HCT116 (cell line): ENCODE results near the gene C5orf63. TPM values are rescaled to one million over a fixed set of nuclear protein-coding genes. Genes with fewer than 3 reads are reported as not detected.

Experiments used
- ATAC-seq: fragments of 200-7000 bp; cut with Tn5 transposase; 2 replicates; pipeline ENCODE4 v1.9.1; 2020; ENCODE audit warnings: mild to moderate bottlenecking, moderate library complexity
- BruUV-seq: library from RNA; stranded (reverse); fragments of 400-500 nt; replicated peaks from 2 replicates; lab custom pipeline; 2021; lab: Mats Ljungman, UMichigan
- CTCF ChIA-PET: fragments of 300-600 bp; sonication (Branson Sonifier 250); formaldehyde crosslinking; loops from one replicate; lab custom pipeline; 2021; ENCODE audit warnings: antibody characterized with exemption; lab: Charles Lee
- POLR2A ChIA-PET: fragments of 300-600, 350-600 bp; sonication (Branson Sonifier 250); formaldehyde crosslinking; loops from one replicate; lab custom pipeline; 2021; ENCODE audit warnings: antibody characterized with exemption; lab: Charles Lee
- RAD21 ChIA-PET, 2 experiments: fragments of 300-600 bp; sonication (Branson Sonifier 250); formaldehyde crosslinking; loops; one replicate each; lab custom pipeline; 2023; ENCODE audit warnings: low total read pairs in 2 of 2; ENCODE audit not compliant: uncharacterized antibody in 2 of 2, unreplicated experiment in 2 of 2, low non-redundant PET in 1 of 2; lab: Charles Lee
- DNase-seq: peaks from one replicate; pipeline ENCODE4 v3.0.0-alpha.2; 2010; ENCODE audit warnings: low read depth, low spot score
- H2AFZ ChIP-seq: fragments of 200-600 bp; shearing (Covaris generic), sonication (generic); 2 replicates; pipeline ENCODE4 v1.6.1; 2017; ENCODE audit warnings: low read depth, mixed run types, mixed read lengths, antibody characterized with exemption, low read length; ENCODE audit not compliant: poor library complexity, severe bottlenecking
- H3K27ac ChIP-seq: 2 replicates; pipeline ENCODE4 v1.5.1; 2012; ENCODE audit warnings: low read depth, low read length
- H3K27me3 ChIP-seq: fragments of 200-600 bp; sonication (generic); 2 replicates; pipeline ENCODE4 v1.6.1; 2016; ENCODE audit warnings: mixed run types, low read length, mixed read lengths; ENCODE audit not compliant: insufficient read depth
- H3K36me3 ChIP-seq, 2 experiments: fragments of 200-500 bp in 1 of 2; fragments of 200-600 bp in 1 of 2; sonication (Bioruptor generic) in 1 of 2; sonication (generic) in 1 of 2; 2 replicates each; pipeline versions ENCODE4 v1.5.1 to v1.6.1; 2014 to 2016; ENCODE audit warnings: low read length in 2 of 2, inconsistent platforms in 1 of 2, mixed read lengths in 1 of 2, mixed run types in 1 of 2; ENCODE audit not compliant: insufficient read depth in 2 of 2, control insufficient read depth in 1 of 2
- H3K4me1 ChIP-seq, 2 experiments: fragments of 200-600 bp in 1 of 2; sonication (generic) in 1 of 2; 2 replicates each; pipeline versions ENCODE4 v1.5.1 to v1.6.1; 2012 to 2017; ENCODE audit warnings: low read length in 2 of 2, inconsistent platforms in 1 of 2, mild to moderate bottlenecking in 1 of 2, mixed read lengths in 1 of 2, mixed run types in 1 of 2, moderate library complexity in 1 of 2; ENCODE audit not compliant: insufficient read depth in 2 of 2, control insufficient read depth in 1 of 2
- H3K4me2 ChIP-seq: fragments of 200-600 bp; sonication (generic); 2 replicates; pipeline ENCODE4 v1.6.1; 2017; ENCODE audit warnings: mixed run types, low read length, mixed read lengths
- H3K4me3 ChIP-seq, 2 experiments: fragments of 200-600 bp in 1 of 2; sonication (generic) in 1 of 2; replicated peaks in 1 of 2; 2 replicates each; pipeline ENCODE4 v1.5.1; 2011 to 2016; ENCODE audit warnings: low read length in 2 of 2, control low read depth in 1 of 2, low read depth in 1 of 2, mild to moderate bottlenecking in 1 of 2, mixed read lengths in 1 of 2, mixed run types in 1 of 2
- H3K79me2 ChIP-seq: fragments of 200-600 bp; sonication (generic); 2 replicates; pipeline ENCODE4 v1.6.1; 2017; ENCODE audit warnings: mild to moderate bottlenecking, mixed run types, low read length, moderate library complexity, mixed read lengths; ENCODE audit not compliant: insufficient read depth
- H3K9ac ChIP-seq: fragments of 200-600 bp; sonication (generic); 2 replicates; pipeline ENCODE4 v1.6.1; 2016; ENCODE audit warnings: low read length, mixed read lengths
- H3K9me2 ChIP-seq: fragments of 200-600 bp; sonication (generic), shearing (Covaris generic); 2 replicates; pipeline ENCODE4 v1.6.1; 2017; ENCODE audit warnings: mixed run types, mild to moderate bottlenecking, moderate library complexity; ENCODE audit not compliant: insufficient read depth
- H3K9me3 ChIP-seq, 2 experiments: fragments of 200-500 bp in 1 of 2; fragments of 200-600 bp in 1 of 2; sonication (Bioruptor generic) in 1 of 2; sonication (generic) in 1 of 2; 2 replicates each; pipeline ENCODE4 v1.6.1; 2014 to 2017; ENCODE audit warnings: low read length in 2 of 2, mixed read lengths in 2 of 2, inconsistent platforms in 1 of 2, low read depth in 1 of 2, mild to moderate bottlenecking in 1 of 2, mixed run types in 1 of 2, moderate library complexity in 1 of 2; ENCODE audit not compliant: control insufficient read depth in 1 of 2, insufficient read depth in 1 of 2
- H4K20me1 ChIP-seq: fragments of 200-600 bp; sonication (generic), shearing (Covaris generic); 2 replicates; pipeline ENCODE4 v1.6.1; 2017; ENCODE audit warnings: mixed run types, mild to moderate bottlenecking, moderate library complexity; ENCODE audit not compliant: insufficient read depth
- CBX3 ChIP-seq: IDR thresholded peaks from 2 replicates; pipeline ENCODE4 v1.6.1; 2012; ENCODE audit warnings: low read depth
- ELF1 ChIP-seq: IDR thresholded peaks from 2 replicates; pipeline ENCODE4 v1.6.1; 2012; ENCODE audit warnings: low read depth, borderline replicate concordance
- EZH2 ChIP-seq: fragments of 200-600 bp; sonication (generic); IDR thresholded peaks from 2 replicates; pipeline ENCODE4 v1.6.1; 2017; ENCODE audit warnings: antibody characterized with exemption, mixed run types
- EZH2phosphoT487 ChIP-seq: fragments of 200-600 bp; IDR thresholded peaks from 2 replicates; pipeline ENCODE4 v1.6.1; 2018; ENCODE audit warnings: antibody characterized with exemption, borderline replicate concordance
- FOSL1 ChIP-seq: IDR thresholded peaks from 2 replicates; pipeline ENCODE4 v1.6.1; 2012; ENCODE audit warnings: low read depth
- JUND ChIP-seq: IDR thresholded peaks from 2 replicates; pipeline ENCODE4 v1.6.1; 2012
- MAX ChIP-seq: IDR thresholded peaks from 2 replicates; pipeline ENCODE4 v1.6.1; 2012
- POLR2A ChIP-seq: IDR thresholded peaks from 2 replicates; pipeline ENCODE4 v1.7.0; 2011; ENCODE audit warnings: borderline replicate concordance; ENCODE audit not compliant: insufficient read depth, insufficient read length; ENCODE audit errors: extremely low read depth
- POLR2AphosphoS5 ChIP-seq: IDR thresholded peaks from 2 replicates; pipeline ENCODE4 v1.6.1; 2011; ENCODE audit warnings: mild to moderate bottlenecking, low read depth, low read length, moderate library complexity
- RAD21 ChIP-seq: IDR thresholded peaks from 2 replicates; pipeline ENCODE4 v1.6.1; 2012; ENCODE audit warnings: low read depth, mild to moderate bottlenecking
- SP1 ChIP-seq: IDR thresholded peaks from 2 replicates; pipeline ENCODE4 v1.6.1; 2012; ENCODE audit warnings: low read depth
- SRF ChIP-seq: IDR thresholded peaks from 2 replicates; pipeline ENCODE4 v1.6.1; 2012; ENCODE audit warnings: low read depth
- YY1 ChIP-seq: IDR thresholded peaks from 2 replicates; pipeline ENCODE4 v1.6.1; 2011; ENCODE audit warnings: low read length, low read depth, moderate library complexity, mild to moderate bottlenecking; ENCODE audit not compliant: insufficient replicate concordance; ENCODE audit errors: extremely low read depth
- ZBTB33 ChIP-seq: IDR thresholded peaks from 2 replicates; pipeline ENCODE4 v1.6.1; 2011; ENCODE audit warnings: mild to moderate bottlenecking, low read length, moderate library complexity; ENCODE audit not compliant: insufficient replicate concordance; ENCODE audit errors: extremely low read depth
- ZFX ChIP-seq: fragments of 450-650 bp; IDR thresholded peaks from 2 replicates; pipeline ENCODE4 v1.6.1; 2017
- ZNF274 ChIP-seq: fragments of 200-500 bp; sonication (Bioruptor generic); IDR thresholded peaks from 2 replicates; pipeline ENCODE4 v1.6.1; 2014; ENCODE audit warnings: mild to moderate bottlenecking, low read depth, low read length, inconsistent platforms
- intact Hi-C: fragments of 100-400 bp; cut with micrococcal nuclease; formaldehyde crosslinking; loops from 2 replicates; pipeline ENCODE4 v1.10.0; 2022
- total RNA-seq: library from RNA; stranded (reverse); gene quantifications from one replicate; pipeline ENCODE4 v1.2.1, GENCODE V29; 2021; ENCODE audit not compliant: unreplicated experiment
- TF ChIP-seq, protein P1 (sequence below), 3 experiments: fragments of 200-600 bp in 1 of 3; sonication (generic) in 1 of 3; IDR thresholded peaks in 2 of 3; conservative IDR thresholded peaks in 1 of 3; 2 replicates each; pipeline ENCODE4 v1.5.1; 2012 to 2017; ENCODE audit warnings: low read depth in 2 of 3, low read length in 2 of 3, antibody characterized with exemption in 1 of 3, borderline replicate concordance in 1 of 3, control low read depth in 1 of 3, mild to moderate bottlenecking in 1 of 3, mixed read lengths in 1 of 3, mixed run types in 1 of 3, moderate library complexity in 1 of 3; ENCODE audit not compliant: insufficient read depth in 1 of 3
- TF ChIP-seq, protein P2 (sequence below): IDR thresholded peaks from 2 replicates; pipeline ENCODE4 v1.6.1; 2012; ENCODE audit warnings: low read depth

The C5orf63 gene
- total RNA-seq, 1 experiment from 2014 or later: 4.4 TPM

DNA sequence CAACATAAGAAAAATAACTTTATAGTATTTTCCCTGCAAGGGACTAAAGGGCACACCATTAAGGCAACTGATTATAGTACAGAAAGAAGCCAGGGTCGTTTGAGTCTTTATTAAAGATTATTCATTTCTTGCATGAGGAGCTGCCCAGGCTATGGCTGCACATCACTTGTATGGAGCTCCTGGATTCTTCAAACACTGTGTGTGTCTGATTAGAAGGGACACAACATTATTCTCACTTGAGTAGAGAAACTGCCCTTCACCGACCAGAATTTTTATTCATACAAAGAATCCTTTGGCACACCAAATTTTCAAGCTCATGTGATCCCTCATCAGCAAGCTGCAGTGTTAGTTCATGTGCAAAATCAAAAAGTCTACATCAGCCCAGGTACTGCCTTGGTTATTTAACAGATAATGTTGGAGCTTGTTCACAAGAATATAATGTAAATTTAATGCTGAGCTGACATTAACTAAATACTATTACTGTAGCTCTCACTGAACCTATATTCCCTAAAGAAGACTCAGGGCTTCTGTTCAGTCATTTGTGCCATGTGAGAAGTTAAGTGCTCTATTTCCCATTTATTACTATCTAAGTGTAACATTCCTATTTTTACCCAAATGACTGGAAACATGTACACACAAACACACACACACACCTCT is 9.9 kb downstream of the C5orf63 start:
- ATAC-seq (no peak), DNase-seq (no peak)
- POLR2A ChIA-PET: no interaction called here
- CTCF ChIA-PET: no interaction called here
- RAD21 ChIA-PET: no interaction called here
- intact Hi-C loops: no loop called here
- Histone ChIP-seq H3K4me3 (no peak overlapping the region), H3K36me3 (no peaks in the 10 kb centered on the region), H2AFZ (no peak overlapping the region), H4K20me1 (0 out of 2 replicates have a peak, but pooled peaks cover 2% of the 10 kb centered on the region), H3K4me2 (no peak overlapping the region), H3K9me3 (no peaks in the 10 kb centered on the region), H3K4me1 (no peaks in the 10 kb centered on the region), H3K27ac (no peak overlapping the region), H3K27me3 (no peaks in the 10 kb centered on the region), H3K9me2 (0 out of 2 replicates have a peak, but pooled peaks cover 2% of the 10 kb centered on the region), H3K79me2 (no peaks in the 10 kb centered on the region), H3K9ac (no peak overlapping the region)
- no TSS peak for BruUV-seq
- no peak for TF ChIP-seq MAX
- no peak for TF ChIP-seq ZNF274
- no peak for TF ChIP-seq POLR2AphosphoS5
- no peak for TF ChIP-seq FOSL1
- no peak for TF ChIP-seq POLR2A
- TF ChIP-seq SRF: no peak
- TF ChIP-seq CBX3: no peak
- TF ChIP-seq, protein P1, sequence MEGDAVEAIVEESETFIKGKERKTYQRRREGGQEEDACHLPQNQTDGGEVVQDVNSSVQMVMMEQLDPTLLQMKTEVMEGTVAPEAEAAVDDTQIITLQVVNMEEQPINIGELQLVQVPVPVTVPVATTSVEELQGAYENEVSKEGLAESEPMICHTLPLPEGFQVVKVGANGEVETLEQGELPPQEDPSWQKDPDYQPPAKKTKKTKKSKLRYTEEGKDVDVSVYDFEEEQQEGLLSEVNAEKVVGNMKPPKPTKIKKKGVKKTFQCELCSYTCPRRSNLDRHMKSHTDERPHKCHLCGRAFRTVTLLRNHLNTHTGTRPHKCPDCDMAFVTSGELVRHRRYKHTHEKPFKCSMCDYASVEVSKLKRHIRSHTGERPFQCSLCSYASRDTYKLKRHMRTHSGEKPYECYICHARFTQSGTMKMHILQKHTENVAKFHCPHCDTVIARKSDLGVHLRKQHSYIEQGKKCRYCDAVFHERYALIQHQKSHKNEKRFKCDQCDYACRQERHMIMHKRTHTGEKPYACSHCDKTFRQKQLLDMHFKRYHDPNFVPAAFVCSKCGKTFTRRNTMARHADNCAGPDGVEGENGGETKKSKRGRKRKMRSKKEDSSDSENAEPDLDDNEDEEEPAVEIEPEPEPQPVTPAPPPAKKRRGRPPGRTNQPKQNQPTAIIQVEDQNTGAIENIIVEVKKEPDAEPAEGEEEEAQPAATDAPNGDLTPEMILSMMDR (IDR thresholded peaks at IDR 0.05 in 2 of 3, conservative IDR thresholded peaks at IDR 0.05 in 1 of 3; ENCODE audit: borderline replicate concordance in 1 of 3, insufficient read depth in 1 of 3, low read depth in 2 of 3, low read length in 2 of 3): no peak
- TF ChIP-seq, protein P2, sequence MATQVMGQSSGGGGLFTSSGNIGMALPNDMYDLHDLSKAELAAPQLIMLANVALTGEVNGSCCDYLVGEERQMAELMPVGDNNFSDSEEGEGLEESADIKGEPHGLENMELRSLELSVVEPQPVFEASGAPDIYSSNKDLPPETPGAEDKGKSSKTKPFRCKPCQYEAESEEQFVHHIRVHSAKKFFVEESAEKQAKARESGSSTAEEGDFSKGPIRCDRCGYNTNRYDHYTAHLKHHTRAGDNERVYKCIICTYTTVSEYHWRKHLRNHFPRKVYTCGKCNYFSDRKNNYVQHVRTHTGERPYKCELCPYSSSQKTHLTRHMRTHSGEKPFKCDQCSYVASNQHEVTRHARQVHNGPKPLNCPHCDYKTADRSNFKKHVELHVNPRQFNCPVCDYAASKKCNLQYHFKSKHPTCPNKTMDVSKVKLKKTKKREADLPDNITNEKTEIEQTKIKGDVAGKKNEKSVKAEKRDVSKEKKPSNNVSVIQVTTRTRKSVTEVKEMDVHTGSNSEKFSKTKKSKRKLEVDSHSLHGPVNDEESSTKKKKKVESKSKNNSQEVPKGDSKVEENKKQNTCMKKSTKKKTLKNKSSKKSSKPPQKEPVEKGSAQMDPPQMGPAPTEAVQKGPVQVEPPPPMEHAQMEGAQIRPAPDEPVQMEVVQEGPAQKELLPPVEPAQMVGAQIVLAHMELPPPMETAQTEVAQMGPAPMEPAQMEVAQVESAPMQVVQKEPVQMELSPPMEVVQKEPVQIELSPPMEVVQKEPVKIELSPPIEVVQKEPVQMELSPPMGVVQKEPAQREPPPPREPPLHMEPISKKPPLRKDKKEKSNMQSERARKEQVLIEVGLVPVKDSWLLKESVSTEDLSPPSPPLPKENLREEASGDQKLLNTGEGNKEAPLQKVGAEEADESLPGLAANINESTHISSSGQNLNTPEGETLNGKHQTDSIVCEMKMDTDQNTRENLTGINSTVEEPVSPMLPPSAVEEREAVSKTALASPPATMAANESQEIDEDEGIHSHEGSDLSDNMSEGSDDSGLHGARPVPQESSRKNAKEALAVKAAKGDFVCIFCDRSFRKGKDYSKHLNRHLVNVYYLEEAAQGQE: no peak
- no peak for TF ChIP-seq ZFX
- no peak for TF ChIP-seq SP1
- TF ChIP-seq YY1: no peak
- TF ChIP-seq ELF1: no peak
- TF ChIP-seq EZH2: no peak
- no peak for TF ChIP-seq RAD21
- no peak for TF ChIP-seq EZH2phosphoT487
- TF ChIP-seq JUND: no peak
- no peak for TF ChIP-seq ZBTB33
